ENCODE measurements around the gene PPFIA3.

DNA sequence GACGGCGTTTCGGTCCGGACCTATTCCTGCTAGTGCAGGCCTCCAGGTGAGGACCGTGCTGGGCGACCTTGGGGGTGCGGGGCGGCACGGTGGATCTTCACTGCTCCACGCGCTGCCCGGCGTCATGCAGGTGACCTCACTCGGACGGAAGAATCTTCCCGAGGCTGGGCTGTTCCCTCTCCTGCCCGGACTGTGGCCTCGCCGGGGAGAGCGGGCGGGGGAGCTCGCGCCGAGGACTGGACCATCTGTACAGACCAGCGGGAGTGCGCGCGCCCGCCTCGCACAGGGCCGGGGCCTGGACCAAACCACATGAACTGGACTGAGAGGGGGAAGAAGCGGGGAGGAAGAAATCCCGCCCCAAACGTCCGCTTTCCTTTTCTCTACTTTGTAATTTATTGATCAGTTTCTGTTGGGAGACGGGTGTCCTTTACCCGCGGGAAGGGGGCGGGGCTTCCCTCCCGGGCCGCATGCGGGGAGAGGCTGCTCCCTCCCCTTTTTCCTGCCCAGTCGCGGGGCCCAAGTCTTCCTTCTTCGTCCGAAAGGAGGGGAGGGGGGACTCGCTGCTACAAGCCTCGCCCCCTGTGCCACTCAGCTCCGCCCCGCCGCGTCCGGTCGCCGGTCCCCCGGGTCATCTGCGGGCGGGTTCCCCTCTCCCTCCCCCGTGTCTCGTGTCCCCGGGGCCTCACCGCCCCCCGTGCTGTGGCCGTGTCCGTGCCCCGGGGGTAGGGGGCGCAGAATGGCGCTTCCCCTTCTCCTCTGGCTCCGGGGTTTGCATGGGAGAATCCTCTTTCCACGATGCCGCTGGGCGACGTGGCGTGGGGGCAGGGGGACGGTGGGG is 31.0 kb downstream of the PPFIA3 start:
- TF ChIP-seq, protein P1, sequence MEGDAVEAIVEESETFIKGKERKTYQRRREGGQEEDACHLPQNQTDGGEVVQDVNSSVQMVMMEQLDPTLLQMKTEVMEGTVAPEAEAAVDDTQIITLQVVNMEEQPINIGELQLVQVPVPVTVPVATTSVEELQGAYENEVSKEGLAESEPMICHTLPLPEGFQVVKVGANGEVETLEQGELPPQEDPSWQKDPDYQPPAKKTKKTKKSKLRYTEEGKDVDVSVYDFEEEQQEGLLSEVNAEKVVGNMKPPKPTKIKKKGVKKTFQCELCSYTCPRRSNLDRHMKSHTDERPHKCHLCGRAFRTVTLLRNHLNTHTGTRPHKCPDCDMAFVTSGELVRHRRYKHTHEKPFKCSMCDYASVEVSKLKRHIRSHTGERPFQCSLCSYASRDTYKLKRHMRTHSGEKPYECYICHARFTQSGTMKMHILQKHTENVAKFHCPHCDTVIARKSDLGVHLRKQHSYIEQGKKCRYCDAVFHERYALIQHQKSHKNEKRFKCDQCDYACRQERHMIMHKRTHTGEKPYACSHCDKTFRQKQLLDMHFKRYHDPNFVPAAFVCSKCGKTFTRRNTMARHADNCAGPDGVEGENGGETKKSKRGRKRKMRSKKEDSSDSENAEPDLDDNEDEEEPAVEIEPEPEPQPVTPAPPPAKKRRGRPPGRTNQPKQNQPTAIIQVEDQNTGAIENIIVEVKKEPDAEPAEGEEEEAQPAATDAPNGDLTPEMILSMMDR (IDR thresholded peaks at IDR 0.05) = no peak
- no peak for TF ChIP-seq EZH2 (IDR thresholded peaks at IDR 0.05; ENCODE audit: borderline replicate concordance, insufficient read depth, low read depth, low read length, poor library complexity, severe bottlenecking)
